CD4-positive, alpha-beta T cell treated with Interleukin-4 for 4 hours (primary cell): ENCODE measurements around the gene FLYWCH1.
A peak's percentile ranks its signal among the peaks of the same experiment; 100 is the strongest.

Source experiments
- DNase-seq: peaks from one replicate; pipeline ENCODE4 v3.0.0-alpha.2; 2020

The FLYWCH1 gene

GRCh38 chr16:2955438-2955778 is 43.7 kb downstream of the FLYWCH1 start:
- DNase-seq = no peak

GRCh38 chr16:2955779-2956578 is 44.2 kb downstream of the FLYWCH1 start:
- DNase-seq = no peak

GRCh38 chr16:2956579-2956956 is 44.8 kb downstream of the FLYWCH1 start:
- DNase-seq = no peak

GRCh38 chr16:2959206-2959605 is 47.5 kb downstream of the FLYWCH1 start:
- DNase-seq = no peak

GRCh38 chr16:2960183-2961010 is 48.7 kb downstream of the FLYWCH1 start:
- DNase-seq = no peak

GRCh38 chr16:2962334-2963073 is 50.8 kb downstream of the FLYWCH1 start:
- DNase-seq = no peak

- no peak for DNase-seq
Measured at GRCh38 chr16:2963074-2963722, 51.5 kb downstream of the FLYWCH1 start.

GRCh38 chr16:2963723-2964474 is 52.2 kb downstream of the FLYWCH1 start, which contains the start of gene KREMEN2:
Gene KREMEN2 (plus strand): TSS chr16:2964275. CDS start chr16:2964521, 246 bp downstream.
- DNase-seq = no peak

GRCh38 chr16:2964475-2965336 is 53.0 kb downstream of the FLYWCH1 start:
- DNase-seq = peak; percentile 48

- no peak for DNase-seq
Measured at GRCh38 chr16:2966043-2966807, 54.5 kb downstream of the FLYWCH1 start.

- DNase-seq = no peak
Measured at GRCh38 chr16:2966808-2967191, 55.1 kb downstream of the FLYWCH1 start.

GRCh38 chr16:2967211-2967631 is 55.5 kb downstream of the FLYWCH1 start:
- no peak for DNase-seq

- no peak for DNase-seq
Measured at GRCh38 chr16:2967721-2968161, 56.0 kb downstream of the FLYWCH1 start.

GRCh38 chr16:2968368-2968737 is 56.6 kb downstream of the FLYWCH1 start:
- DNase-seq = no peak

- peak; percentile 62 for DNase-seq
Measured at GRCh38 chr16:2968738-2969544, 57.2 kb downstream of the FLYWCH1 start, which contains the start of gene PAQR4. Gene PAQR4 (plus strand): TSS chr16:2969348. CDS start chr16:2969675, 327 bp downstream.

- peak; percentile 53 for DNase-seq
Measured at GRCh38 chr16:2969545-2970521, 58.1 kb downstream of the FLYWCH1 start.

GRCh38 chr16:2970563-2970962 is 58.8 kb downstream of the FLYWCH1 start:
- no peak for DNase-seq
